ENCODE data around the gene PSMD12. TPM values are rescaled to one million over a fixed set of nuclear protein-coding genes. Genes with fewer than 3 reads are reported as not detected.

The PSMD12 gene
- polyA plus RNA-seq, 1 of the 3 experiments (the other 2 are of a cell fraction), result 31.4 TPM

DNA sequence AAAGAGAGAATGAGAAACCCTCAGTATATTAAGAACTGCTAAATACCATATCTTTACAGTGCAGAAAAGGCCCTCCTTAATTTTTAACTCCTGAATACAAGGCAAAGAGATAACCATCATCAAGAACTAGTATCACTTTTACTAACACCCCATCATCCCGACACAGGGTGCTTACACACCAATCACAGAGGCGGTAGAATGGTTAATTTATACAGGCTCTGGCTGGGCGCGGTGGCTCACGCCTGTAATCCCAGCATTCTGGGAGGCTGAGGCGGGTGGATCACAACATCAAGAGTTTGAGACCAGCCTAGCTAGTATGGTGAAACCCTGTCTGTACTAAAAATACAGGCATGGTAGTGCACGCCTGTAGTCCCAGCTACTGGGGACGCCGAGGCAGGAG lies 4.2 kb downstream of the PSMD12 start:
- no peak overlapping the region for H3K4me2 ChIP-seq
- ChIA-PET CTCF (interaction anchor here (15.0 kb wide), 1 partner anchor 14 kb away, joined by 134 read pairs; the partner anchor contains the start of gene PITPNC1), POLR2A (no interaction called here)
- no peak overlapping the region for H3K4me3 ChIP-seq (ENCODE audit: low read depth in 2 of 2, low read length in 1 of 2)
- no peak for DNase-seq
- H2AFZ ChIP-seq (ENCODE audit: low read depth), result no peak overlapping the region
- H3K36me3 ChIP-seq (replicated peaks in 1 of 2; ENCODE audit: control insufficient read depth in 1 of 2, insufficient read depth in 2 of 2, low read length in 1 of 2), result peaks cover 25 to 33% of the 10 kb centered on the region in 2 experiments
- peaks cover 14 to 36% of the 10 kb centered on the region in 2 experiments for H3K4me1 ChIP-seq (ENCODE audit: control insufficient read depth in 1 of 2, insufficient read depth in 2 of 2, low read depth in 1 of 2, low read length in 1 of 2)
- no peak for TF ChIP-seq MXI1 (IDR thresholded peaks at IDR 0.05; ENCODE audit: low read depth, low read length)
- no peaks in the 10 kb centered on the region for H3K27me3 ChIP-seq (ENCODE audit: insufficient read depth)
- H3K9me2 ChIP-seq, result no peaks in the 10 kb centered on the region
- peaks cover 19% of the 10 kb centered on the region for H3F3A ChIP-seq (replicated peaks; ENCODE audit: insufficient read depth)
- H3K9me3 ChIP-seq, result no peaks in the 10 kb centered on the region
- peaks cover 80% of the 10 kb centered on the region for H4K20me1 ChIP-seq (ENCODE audit: insufficient read depth)
- no peak overlapping the region for H3K9ac ChIP-seq
- no peak overlapping the region for H3K27ac ChIP-seq (ENCODE audit: low read depth in 2 of 2, low read length in 1 of 2)
- 97% methylated on average over 9 of the region's 9 CpGs for WGBS (ENCODE audit: low lambda C conversion rate)
- H3K79me2 ChIP-seq (ENCODE audit: insufficient read depth), result peaks cover 93% of the 10 kb centered on the region

DNA sequence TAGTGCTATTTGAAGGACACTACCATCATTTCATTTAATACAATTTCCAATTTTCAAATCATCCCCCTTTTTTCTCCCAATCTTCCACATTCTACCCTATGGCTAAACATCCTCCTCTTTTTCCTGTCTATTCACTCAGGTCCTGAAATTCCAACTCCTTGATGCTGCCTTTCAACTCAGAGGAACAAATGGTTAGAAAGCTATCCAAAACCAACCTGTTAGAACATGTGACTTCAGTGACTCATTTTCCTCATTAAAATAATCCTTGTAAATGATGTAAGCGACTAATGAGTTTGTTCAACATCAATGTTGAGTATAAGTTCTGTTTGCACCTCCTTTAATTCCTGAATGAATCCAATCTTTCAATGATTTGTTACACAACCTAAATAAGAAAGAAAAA lies 5.5 kb downstream of the PSMD12 start:
- H3K79me2 ChIP-seq (ENCODE audit: insufficient read depth), result peaks cover 98% of the 10 kb centered on the region
- H3K9me3 ChIP-seq, result no peaks in the 10 kb centered on the region
- H3K27me3 ChIP-seq (ENCODE audit: insufficient read depth), result no peaks in the 10 kb centered on the region
- peaks cover 80% of the 10 kb centered on the region for H4K20me1 ChIP-seq (ENCODE audit: insufficient read depth)
- POLR2A ChIA-PET, result no interaction called here
- no peaks in the 10 kb centered on the region for H3K9me2 ChIP-seq
- DNase-seq, result no peak
- CTCF ChIA-PET, result interaction anchor here (0.5 to 15.0 kb wide), 5 partner anchors 14 to 141 kb away, joined by 3 to 134 read pairs (median 5); partner anchors contain the start of gene PITPNC1
- WGBS (ENCODE audit: low lambda C conversion rate), result 100% methylated on average over 1 of the region's 1 CpG
- no peak for TF ChIP-seq ELF1 (IDR thresholded peaks at IDR 0.05)
- TF ChIP-seq FOSL2 (IDR thresholded peaks at IDR 0.05; ENCODE audit: borderline replicate concordance, low read depth), result no peak
- no peak for TF ChIP-seq RXRA (IDR thresholded peaks at IDR 0.05; ENCODE audit: borderline replicate concordance, low read depth)
- no peak for TF ChIP-seq TCF12 (IDR thresholded peaks at IDR 0.05)
- TF ChIP-seq EP300 (IDR thresholded peaks at IDR 0.05; ENCODE audit: borderline replicate concordance in 1 of 2, low read depth in 1 of 2, low read length in 1 of 2), result no peak
- no peak for TF ChIP-seq SIN3A (IDR thresholded peaks at IDR 0.05; ENCODE audit: borderline replicate concordance, low read depth, low read length)
- TF ChIP-seq GABPA (IDR thresholded peaks at IDR 0.05; ENCODE audit: low read depth), result no peak
- TF ChIP-seq, protein P1, sequence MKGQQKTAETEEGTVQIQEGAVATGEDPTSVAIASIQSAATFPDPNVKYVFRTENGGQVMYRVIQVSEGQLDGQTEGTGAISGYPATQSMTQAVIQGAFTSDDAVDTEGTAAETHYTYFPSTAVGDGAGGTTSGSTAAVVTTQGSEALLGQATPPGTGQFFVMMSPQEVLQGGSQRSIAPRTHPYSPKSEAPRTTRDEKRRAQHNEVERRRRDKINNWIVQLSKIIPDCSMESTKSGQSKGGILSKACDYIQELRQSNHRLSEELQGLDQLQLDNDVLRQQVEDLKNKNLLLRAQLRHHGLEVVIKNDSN (IDR thresholded peaks at IDR 0.05; ENCODE audit: borderline replicate concordance, low read depth), result no peak
- no peak for TF ChIP-seq JUND (IDR thresholded peaks at IDR 0.05)
- TF ChIP-seq, protein P2, sequence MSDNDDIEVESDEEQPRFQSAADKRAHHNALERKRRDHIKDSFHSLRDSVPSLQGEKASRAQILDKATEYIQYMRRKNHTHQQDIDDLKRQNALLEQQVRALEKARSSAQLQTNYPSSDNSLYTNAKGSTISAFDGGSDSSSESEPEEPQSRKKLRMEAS (IDR thresholded peaks at IDR 0.05; ENCODE audit: low read depth), result no peak
- peaks cover 16% of the 10 kb centered on the region for H3F3A ChIP-seq (replicated peaks; ENCODE audit: insufficient read depth)
- H3K4me2 ChIP-seq, result no peak overlapping the region
- no peak overlapping the region for H2AFZ ChIP-seq (ENCODE audit: low read depth)
- no peak overlapping the region for H3K9ac ChIP-seq
- peaks cover 14 to 36% of the 10 kb centered on the region in 2 experiments for H3K4me1 ChIP-seq (ENCODE audit: control insufficient read depth in 1 of 2, insufficient read depth in 2 of 2, low read depth in 1 of 2, low read length in 1 of 2)
- no peak overlapping the region for H3K4me3 ChIP-seq (ENCODE audit: low read depth in 2 of 2, low read length in 1 of 2)
- peaks cover 34 to 41% of the 10 kb centered on the region in 2 experiments for H3K36me3 ChIP-seq (replicated peaks in 1 of 2; ENCODE audit: control insufficient read depth in 1 of 2, insufficient read depth in 2 of 2, low read length in 1 of 2)
- no peak overlapping the region for H3K27ac ChIP-seq (ENCODE audit: low read depth in 2 of 2, low read length in 1 of 2)

All from SK-N-SH (cell line).